ENCODE results near the gene ROGDI. TPM values are rescaled to one million over a fixed set of nuclear protein-coding genes. Genes with fewer than 3 reads are reported as not detected.

The ROGDI gene
- total and polyA plus RNA-seq, 10 of the 15 experiments (the other 5 are each of a cell fraction or from before 2014, with no cell fraction given), result 0.40 to 23.5 (median 12.3) TPM

- H3K27me3 ChIP-seq (replicated peaks in 1 of 2; ENCODE audit: control insufficient read depth in 2 of 2, insufficient read depth in 2 of 2, low read length in 1 of 2), result no peaks in the 10 kb centered on the region
- intact Hi-C loops (cut with micrococcal nuclease; ENCODE audit: unreplicated experiment), result no loop called here
- POLR2A ChIA-PET, result interaction anchor here (0.7 kb wide), 2 partner anchors 9 to 215 kb away, joined by 3 to 5 read pairs; partner anchors contain the start of gene ROGDI
- WGBS (ENCODE audit: insufficient coverage, insufficient replicate concordance, low lambda C conversion rate, missing lambda C conversion rate), result 95% methylated on average over 3 of the region's 3 CpGs
- ATAC-seq (no peak), DNase-seq (ENCODE audit: low read depth, low spot score) (no peak), FAIRE-seq (no peak)
- CTCF ChIA-PET, result no interaction called here
- TF ChIP-seq SRF (IDR thresholded peaks at IDR 0.05; ENCODE audit: low read depth in 2 of 2, low read length in 2 of 2), result no peak
- H3K4me3 ChIP-seq, result no peak overlapping the region
- H3K79me2 ChIP-seq (ENCODE audit: control insufficient read depth, insufficient read depth, low read length), result no peaks in the 10 kb centered on the region
- no peak overlapping the region for H3K27ac ChIP-seq (ENCODE audit: control insufficient read depth, insufficient read depth)
- in situ Hi-C loops (cut with MboI), result no loop called here
- no TSS peak for BruUV-seq (replicated peaks)
- H3K4me2 ChIP-seq (ENCODE audit: control insufficient read depth, insufficient read depth), result no peak overlapping the region
- RAD21 ChIA-PET (ENCODE audit: unreplicated experiment), result no interaction called here
- H3K9me3 ChIP-seq (replicated peaks; ENCODE audit: control insufficient read depth, insufficient read depth, low read length), result no peaks in the 10 kb centered on the region
- SMC1A ChIA-PET (ENCODE audit: uncharacterized antibody, unreplicated experiment), result no interaction called here
- H4K20me1 ChIP-seq (ENCODE audit: control insufficient read depth, insufficient read depth), result no peaks in the 10 kb centered on the region
- no peaks in the 10 kb centered on the region for H3K4me1 ChIP-seq (ENCODE audit: control insufficient read depth, insufficient read depth, low read length)
- H3K36me3 ChIP-seq (ENCODE audit: control insufficient read depth in 2 of 2, insufficient read depth in 2 of 2, low read length in 1 of 2), result peaks cover 16 to 31% of the 10 kb centered on the region in 2 experiments
- no peak overlapping the region for H2AFZ ChIP-seq (ENCODE audit: control insufficient read depth, low read depth, low read length)
- no peak overlapping the region for H3K9ac ChIP-seq (ENCODE audit: control insufficient read depth, insufficient read depth, low read length)
Observed at GRCh38 chr16:4811242-4811641, 8.8 kb upstream of the ROGDI start.

DNA sequence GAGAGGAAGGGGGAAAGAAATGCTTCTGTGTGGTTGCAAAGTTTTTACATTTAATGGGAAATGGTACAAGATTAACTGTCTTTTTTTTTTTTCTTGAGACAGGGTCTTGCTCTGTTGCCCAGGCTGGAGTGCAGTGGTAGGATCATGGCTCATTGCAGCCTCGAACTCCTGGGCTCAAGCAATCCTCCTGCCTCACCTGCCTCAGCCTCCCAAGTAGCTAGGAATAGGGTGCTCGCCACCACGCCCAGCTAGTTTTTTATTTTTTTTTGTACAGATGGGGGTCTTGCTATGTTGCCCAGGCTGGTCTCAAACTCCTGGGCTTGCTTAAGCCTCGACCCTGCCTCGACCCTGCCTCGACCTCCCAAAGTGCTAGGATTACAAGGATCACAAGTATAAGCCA is 3.8 kb upstream of the ROGDI start:
- CTCF ChIA-PET, result interaction anchor here (0.6 to 0.7 kb wide), 2 partner anchors 29 to 517 kb away, joined by 3 read pairs; no protein-coding TSS in a partner anchor
- no peak overlapping the region for H2AFZ ChIP-seq (ENCODE audit: control insufficient read depth, low read depth, low read length)
- in situ Hi-C loops (cut with MboI), result no loop called here

More for the DNA sequence above, 3.8 kb upstream of the ROGDI start:
- H3K4me3 ChIP-seq, result no peak overlapping the region
- H4K20me1 ChIP-seq (ENCODE audit: control insufficient read depth, insufficient read depth), result no peaks in the 10 kb centered on the region
- H3K27me3 ChIP-seq (replicated peaks in 1 of 2; ENCODE audit: control insufficient read depth in 2 of 2, insufficient read depth in 2 of 2, low read length in 1 of 2), result no peaks in the 10 kb centered on the region
- no peak for FAIRE-seq
- peaks cover 6% of the 10 kb centered on the region; the same call in 1 of the 2 replicates for H3K4me1 ChIP-seq (ENCODE audit: control insufficient read depth, insufficient read depth, low read length)
- no peak overlapping the region for H3K27ac ChIP-seq (ENCODE audit: control insufficient read depth, insufficient read depth)
- POLR2A ChIA-PET, result interaction anchor here (0.6 kb wide), 1 partner anchor 33 kb away, joined by 5 read pairs; no protein-coding TSS in a partner anchor
- intact Hi-C loops (cut with micrococcal nuclease; ENCODE audit: unreplicated experiment), result loop anchor here (10.0 kb wide), 2 partner anchors 149 to 191 kb away; partner anchors contain the start of genes SEC14L5 and UBALD1
- DNase-seq (ENCODE audit: low read depth, low spot score), result no peak
- TF ChIP-seq NFYA (IDR thresholded peaks at IDR 0.05; ENCODE audit: borderline replicate concordance, low read depth, low read length), result no peak
- no peak for TF ChIP-seq MEF2B (IDR thresholded peaks at IDR 0.05; ENCODE audit: partially characterized antibody, poor library complexity, severe bottlenecking)
- no peak for TF ChIP-seq EP300 (IDR thresholded peaks at IDR 0.05; ENCODE audit: borderline replicate concordance in 1 of 2, control insufficient read depth in 1 of 2, low read depth in 2 of 2, low read length in 2 of 2)
- TF ChIP-seq BHLHE40 (IDR thresholded peaks at IDR 0.05; ENCODE audit: borderline replicate concordance in 1 of 2, low read depth in 2 of 2, low read length in 1 of 2), result no peak
- TF ChIP-seq NR2C1 (IDR thresholded peaks at IDR 0.05), result no peak
- no peak for TF ChIP-seq MTA3 (IDR thresholded peaks at IDR 0.05; ENCODE audit: borderline replicate concordance, low read length)
- no peak for TF ChIP-seq YBX1 (IDR thresholded peaks at IDR 0.05)
- TF ChIP-seq ZNF207 (IDR thresholded peaks at IDR 0.05; ENCODE audit: borderline replicate concordance), result no peak
- 94% methylated on average over 6 of the region's 6 CpGs for WGBS (ENCODE audit: insufficient coverage, insufficient replicate concordance, low lambda C conversion rate, missing lambda C conversion rate)
- H3K9me3 ChIP-seq (replicated peaks; ENCODE audit: control insufficient read depth, insufficient read depth, low read length), result no peaks in the 10 kb centered on the region
- no peak for ATAC-seq
- RAD21 ChIA-PET (ENCODE audit: unreplicated experiment), result no interaction called here
- H3K36me3 ChIP-seq (ENCODE audit: control insufficient read depth in 2 of 2, insufficient read depth in 2 of 2, low read length in 1 of 2), result peaks cover 5 to 11% of the 10 kb centered on the region in 2 experiments
- H3K9ac ChIP-seq (ENCODE audit: control insufficient read depth, insufficient read depth, low read length), result no peak overlapping the region
- no peak overlapping the region for H3K4me2 ChIP-seq (ENCODE audit: control insufficient read depth, insufficient read depth)
- SMC1A ChIA-PET (ENCODE audit: uncharacterized antibody, unreplicated experiment), result no interaction called here
- no TSS peak for BruUV-seq (replicated peaks)
- no peaks in the 10 kb centered on the region for H3K79me2 ChIP-seq (ENCODE audit: control insufficient read depth, insufficient read depth, low read length)
